ENCODE results near the gene FAM237A. TPM values are rescaled to one million over a fixed set of nuclear protein-coding genes. Genes with fewer than 3 reads are reported as not detected.

FAM237A gene
- total RNA-seq, 1 experiment from 2014 or later, result not detected

DNA sequence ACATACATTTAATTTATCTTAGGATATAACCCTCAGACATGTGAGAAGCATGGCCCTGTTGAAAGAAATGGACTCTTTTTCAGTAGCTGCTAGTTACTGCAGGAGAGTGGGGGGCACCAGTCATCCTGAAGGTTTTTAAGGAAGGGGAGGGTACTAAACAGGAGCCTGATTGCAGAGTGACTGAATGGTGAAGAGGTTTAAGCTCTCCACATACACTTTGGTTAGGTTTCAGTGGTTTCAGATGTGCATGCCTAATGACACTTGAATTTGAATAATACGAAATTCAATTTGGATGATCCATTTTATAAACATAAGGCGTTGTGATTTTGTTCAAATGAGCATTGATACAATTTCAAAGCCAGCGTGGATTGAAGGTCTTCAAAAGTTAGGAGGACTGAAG is 10.9 kb upstream of the FAM237A start:
- BruUV-seq (replicated peaks), result no TSS peak
- ChIA-PET RAD21 (ENCODE audit: low non-redundant PET in 1 of 2, low total read pairs in 2 of 2, uncharacterized antibody in 2 of 2, unreplicated experiment in 2 of 2) (no interaction called here), CTCF (no interaction called here), POLR2A (no interaction called here)
- Histone ChIP-seq H3K27me3 (ENCODE audit: insufficient read depth, low read length) (0 out of 2 replicates have a peak, but pooled peaks cover 11% of the 10 kb centered on the region), H3K4me3 (replicated peaks in 1 of 2; ENCODE audit: low read depth in 1 of 2, low read length in 2 of 2) (no peak overlapping the region), H3K79me2 (ENCODE audit: insufficient read depth, low read length) (no peaks in the 10 kb centered on the region), H3K9ac (ENCODE audit: low read length) (no peak overlapping the region), H3K27ac (ENCODE audit: low read depth, low read length) (no peak overlapping the region), H2AFZ (ENCODE audit: low read depth, low read length, poor library complexity, severe bottlenecking) (no peak overlapping the region), H4K20me1 (ENCODE audit: insufficient read depth) (no peaks in the 10 kb centered on the region), H3K4me1 (ENCODE audit: control insufficient read depth in 1 of 2, insufficient read depth in 2 of 2, low read length in 2 of 2) (no peaks in the 10 kb centered on the region), H3K36me3 (ENCODE audit: control insufficient read depth in 1 of 2, insufficient read depth in 2 of 2, low read length in 2 of 2) (no peaks in the 10 kb centered on the region), H3K9me2 (ENCODE audit: insufficient read depth) (no peaks in the 10 kb centered on the region), H3K4me2 (ENCODE audit: low read length) (no peak overlapping the region), H3K9me3 (ENCODE audit: control insufficient read depth in 1 of 2, insufficient read depth in 1 of 2, low read depth in 1 of 2, low read length in 2 of 2) (no peaks in the 10 kb centered on the region)
- DNase-seq (ENCODE audit: low read depth, low spot score), result no peak
- intact Hi-C loops (cut with micrococcal nuclease), result no loop called here
- ATAC-seq, result no peak
- TF ChIP-seq CEBPB (IDR thresholded peaks at IDR 0.05; ENCODE audit: low read depth) (no peak), EZH2phosphoT487 (IDR thresholded peaks at IDR 0.05; ENCODE audit: borderline replicate concordance) (no peak), RAD21 (IDR thresholded peaks at IDR 0.05; ENCODE audit: low read depth) (no peak), ZNF274 (IDR thresholded peaks at IDR 0.05; ENCODE audit: low read depth, low read length) (no peak), SP1 (IDR thresholded peaks at IDR 0.05; ENCODE audit: low read depth) (no peak), POLR2AphosphoS5 (IDR thresholded peaks at IDR 0.05; ENCODE audit: low read depth, low read length) (no peak), ZFX (IDR thresholded peaks at IDR 0.05) (no peak), CBX3 (IDR thresholded peaks at IDR 0.05; ENCODE audit: low read depth) (no peak), POLR2A (IDR thresholded peaks at IDR 0.05; ENCODE audit: borderline replicate concordance, extremely low read depth, insufficient read depth, insufficient read length) (no peak), FOSL1 (IDR thresholded peaks at IDR 0.05; ENCODE audit: low read depth) (no peak), SIN3A (IDR thresholded peaks at IDR 0.05; ENCODE audit: low read depth) (no peak), EGR1 (IDR thresholded peaks at IDR 0.05; ENCODE audit: low read depth) (no peak), SRF (IDR thresholded peaks at IDR 0.05; ENCODE audit: low read depth) (no peak)
- TF ChIP-seq, protein P1, sequence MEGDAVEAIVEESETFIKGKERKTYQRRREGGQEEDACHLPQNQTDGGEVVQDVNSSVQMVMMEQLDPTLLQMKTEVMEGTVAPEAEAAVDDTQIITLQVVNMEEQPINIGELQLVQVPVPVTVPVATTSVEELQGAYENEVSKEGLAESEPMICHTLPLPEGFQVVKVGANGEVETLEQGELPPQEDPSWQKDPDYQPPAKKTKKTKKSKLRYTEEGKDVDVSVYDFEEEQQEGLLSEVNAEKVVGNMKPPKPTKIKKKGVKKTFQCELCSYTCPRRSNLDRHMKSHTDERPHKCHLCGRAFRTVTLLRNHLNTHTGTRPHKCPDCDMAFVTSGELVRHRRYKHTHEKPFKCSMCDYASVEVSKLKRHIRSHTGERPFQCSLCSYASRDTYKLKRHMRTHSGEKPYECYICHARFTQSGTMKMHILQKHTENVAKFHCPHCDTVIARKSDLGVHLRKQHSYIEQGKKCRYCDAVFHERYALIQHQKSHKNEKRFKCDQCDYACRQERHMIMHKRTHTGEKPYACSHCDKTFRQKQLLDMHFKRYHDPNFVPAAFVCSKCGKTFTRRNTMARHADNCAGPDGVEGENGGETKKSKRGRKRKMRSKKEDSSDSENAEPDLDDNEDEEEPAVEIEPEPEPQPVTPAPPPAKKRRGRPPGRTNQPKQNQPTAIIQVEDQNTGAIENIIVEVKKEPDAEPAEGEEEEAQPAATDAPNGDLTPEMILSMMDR (IDR thresholded peaks at IDR 0.05 in 2 of 3, conservative IDR thresholded peaks at IDR 0.05 in 1 of 3; ENCODE audit: borderline replicate concordance in 1 of 3, insufficient read depth in 1 of 3, low read depth in 2 of 3, low read length in 2 of 3), result no peak
- TF ChIP-seq, protein P2, sequence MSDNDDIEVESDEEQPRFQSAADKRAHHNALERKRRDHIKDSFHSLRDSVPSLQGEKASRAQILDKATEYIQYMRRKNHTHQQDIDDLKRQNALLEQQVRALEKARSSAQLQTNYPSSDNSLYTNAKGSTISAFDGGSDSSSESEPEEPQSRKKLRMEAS (IDR thresholded peaks at IDR 0.05), result no peak
- TF ChIP-seq, protein P3, sequence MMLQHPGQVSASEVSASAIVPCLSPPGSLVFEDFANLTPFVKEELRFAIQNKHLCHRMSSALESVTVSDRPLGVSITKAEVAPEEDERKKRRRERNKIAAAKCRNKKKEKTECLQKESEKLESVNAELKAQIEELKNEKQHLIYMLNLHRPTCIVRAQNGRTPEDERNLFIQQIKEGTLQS (IDR thresholded peaks at IDR 0.05), result no peak
- TF ChIP-seq, protein P4, sequence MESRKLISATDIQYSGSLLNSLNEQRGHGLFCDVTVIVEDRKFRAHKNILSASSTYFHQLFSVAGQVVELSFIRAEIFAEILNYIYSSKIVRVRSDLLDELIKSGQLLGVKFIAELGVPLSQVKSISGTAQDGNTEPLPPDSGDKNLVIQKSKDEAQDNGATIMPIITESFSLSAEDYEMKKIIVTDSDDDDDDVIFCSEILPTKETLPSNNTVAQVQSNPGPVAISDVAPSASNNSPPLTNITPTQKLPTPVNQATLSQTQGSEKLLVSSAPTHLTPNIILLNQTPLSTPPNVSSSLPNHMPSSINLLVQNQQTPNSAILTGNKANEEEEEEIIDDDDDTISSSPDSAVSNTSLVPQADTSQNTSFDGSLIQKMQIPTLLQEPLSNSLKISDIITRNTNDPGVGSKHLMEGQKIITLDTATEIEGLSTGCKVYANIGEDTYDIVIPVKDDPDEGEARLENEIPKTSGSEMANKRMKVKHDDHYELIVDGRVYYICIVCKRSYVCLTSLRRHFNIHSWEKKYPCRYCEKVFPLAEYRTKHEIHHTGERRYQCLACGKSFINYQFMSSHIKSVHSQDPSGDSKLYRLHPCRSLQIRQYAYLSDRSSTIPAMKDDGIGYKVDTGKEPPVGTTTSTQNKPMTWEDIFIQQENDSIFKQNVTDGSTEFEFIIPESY (IDR thresholded peaks at IDR 0.05; ENCODE audit: extremely low read depth, insufficient replicate concordance, low read length), result no peak

All from HCT116 (cell line).